ENCODE data around the gene ZBTB7A. TPM values are rescaled to one million over a fixed set of nuclear protein-coding genes. Genes with fewer than 3 reads are reported as not detected.
A peak's percentile ranks its signal among the peaks of the same experiment; 100 is the strongest.

ZBTB7A gene
- polyA plus RNA-seq, 1 donor from 2014 or later = 75.7 TPM

- Mint-ChIP-seq H3K36me3 (peaks cover 5% of the 10 kb centered on the region), H3K4me3 (no peak overlapping the region), H3K9me3 (no peaks in the 10 kb centered on the region), H3K27me3 (no peaks in the 10 kb centered on the region), H3K27ac (no peak overlapping the region), H3K4me1 (peaks cover 0 to 1% (median 0%) of the 10 kb centered on the region in 3 donors)
These were observed 32.5 kb upstream of the ZBTB7A start for GRCh38 chr19:4099041-4099764.

DNA sequence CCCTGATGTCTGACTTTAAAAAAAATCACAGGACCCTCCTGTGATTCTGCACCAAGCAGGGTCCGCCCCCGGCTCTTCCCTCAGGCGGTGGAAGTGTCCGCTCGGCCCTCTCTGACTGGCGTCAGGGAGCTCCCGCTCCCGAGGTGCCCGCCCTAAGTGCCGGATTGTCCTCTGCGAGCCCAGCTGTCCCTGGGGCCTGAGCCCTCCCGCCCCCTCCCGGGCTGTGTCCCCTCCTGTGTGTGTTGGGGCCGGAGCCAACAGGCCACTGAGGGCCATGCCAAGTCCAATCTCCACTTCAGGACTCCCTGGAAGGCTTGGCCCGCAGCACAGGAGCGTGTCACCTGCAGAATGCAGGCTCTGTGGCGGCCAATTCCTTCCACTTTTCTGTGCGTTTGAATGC lies 31.8 kb upstream of the ZBTB7A start:
- Mint-ChIP-seq H3K9me3 (no peaks in the 10 kb centered on the region), H3K4me3 (no peak overlapping the region), H3K36me3 (peaks cover 5% of the 10 kb centered on the region), H3K27me3 (no peaks in the 10 kb centered on the region), H3K4me1 (no peaks in the 10 kb centered on the region), H3K27ac (no peak overlapping the region)

- H3K27me3 Mint-ChIP-seq = no peaks in the 10 kb centered on the region
- H3K36me3 Mint-ChIP-seq = peaks cover 7% of the 10 kb centered on the region
- no peak overlapping the region for H3K4me3 Mint-ChIP-seq
- no peak overlapping the region for H3K27ac Mint-ChIP-seq
- H3K9me3 Mint-ChIP-seq = no peaks in the 10 kb centered on the region
- no peaks in the 10 kb centered on the region for H3K4me1 Mint-ChIP-seq
These were observed 30.8 kb upstream of the ZBTB7A start for GRCh38 chr19:4097501-4097900.

DNA sequence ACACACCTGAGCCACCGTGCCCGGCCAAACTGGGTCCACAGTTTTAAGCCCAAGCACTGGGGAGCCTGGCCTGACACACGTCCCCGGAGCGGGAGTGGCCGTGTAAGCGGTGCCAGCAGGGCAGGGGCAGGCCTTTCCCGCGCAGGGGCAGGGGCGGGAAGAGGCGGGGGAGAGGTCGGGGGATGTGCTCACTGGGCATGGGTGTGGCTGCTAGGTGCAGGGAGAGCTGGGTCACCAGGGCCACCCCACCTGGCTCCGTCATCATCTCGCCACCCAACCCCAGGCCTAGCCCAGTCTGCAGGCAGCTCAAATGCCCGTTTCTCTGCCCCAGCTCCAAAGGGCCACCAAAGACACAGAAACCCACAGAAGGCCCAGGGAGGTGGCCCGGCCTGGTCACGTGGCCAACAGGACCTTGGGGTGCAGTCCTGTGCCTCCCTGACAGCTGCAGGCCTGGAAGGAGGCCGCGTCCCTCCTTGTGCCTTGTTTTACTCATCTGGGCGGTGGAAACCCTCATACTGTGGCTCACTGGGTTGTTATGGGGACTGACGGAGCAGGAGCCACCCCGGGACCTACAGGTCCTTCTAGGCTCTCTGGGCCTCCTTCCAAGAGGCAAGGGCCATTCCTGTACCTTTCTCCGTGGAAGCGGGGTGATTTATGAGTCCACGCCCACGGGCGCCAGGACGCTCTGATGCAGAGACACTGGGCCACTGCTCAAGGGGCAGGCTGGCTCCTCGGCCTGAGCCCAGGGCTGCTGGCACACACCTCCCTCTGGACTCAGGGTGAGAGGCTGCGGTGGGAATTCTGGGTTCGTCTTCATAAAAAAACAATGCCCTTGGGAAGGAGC lies 29.6 kb upstream of the ZBTB7A start:
- Mint-ChIP-seq H3K9me3 (no peaks in the 10 kb centered on the region), H3K36me3 (peaks cover 7% of the 10 kb centered on the region), H3K4me3 (no peak overlapping the region), H3K27ac (peak overlapping the region in 1 of 3 donors; percentile 53), H3K27me3 (no peaks in the 10 kb centered on the region), H3K4me1 (no peaks in the 10 kb centered on the region)

DNA sequence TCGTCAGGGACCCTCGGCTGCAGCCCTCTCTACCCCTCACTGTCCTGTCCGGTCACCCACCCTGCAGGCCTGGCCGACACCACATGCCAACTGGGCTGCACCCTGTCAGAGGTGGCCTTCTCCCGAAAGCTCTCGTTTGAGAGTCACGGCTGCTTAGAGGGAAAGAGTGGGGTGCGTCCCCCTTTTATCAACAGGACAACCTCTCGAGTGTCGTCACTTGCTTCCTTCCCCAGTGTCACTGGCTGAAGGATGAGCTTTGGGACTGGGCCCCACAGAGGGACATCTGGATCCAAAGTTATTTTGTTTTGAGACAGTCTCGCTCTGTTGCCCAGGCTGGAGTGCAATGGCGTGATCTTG lies 28.8 kb upstream of the ZBTB7A start:
- Mint-ChIP-seq H3K4me3 (no peak overlapping the region), H3K36me3 (peaks cover 7% of the 10 kb centered on the region), H3K9me3 (no peaks in the 10 kb centered on the region), H3K4me1 (no peaks in the 10 kb centered on the region), H3K27ac (no peak overlapping the region), H3K27me3 (no peaks in the 10 kb centered on the region)

DNA sequence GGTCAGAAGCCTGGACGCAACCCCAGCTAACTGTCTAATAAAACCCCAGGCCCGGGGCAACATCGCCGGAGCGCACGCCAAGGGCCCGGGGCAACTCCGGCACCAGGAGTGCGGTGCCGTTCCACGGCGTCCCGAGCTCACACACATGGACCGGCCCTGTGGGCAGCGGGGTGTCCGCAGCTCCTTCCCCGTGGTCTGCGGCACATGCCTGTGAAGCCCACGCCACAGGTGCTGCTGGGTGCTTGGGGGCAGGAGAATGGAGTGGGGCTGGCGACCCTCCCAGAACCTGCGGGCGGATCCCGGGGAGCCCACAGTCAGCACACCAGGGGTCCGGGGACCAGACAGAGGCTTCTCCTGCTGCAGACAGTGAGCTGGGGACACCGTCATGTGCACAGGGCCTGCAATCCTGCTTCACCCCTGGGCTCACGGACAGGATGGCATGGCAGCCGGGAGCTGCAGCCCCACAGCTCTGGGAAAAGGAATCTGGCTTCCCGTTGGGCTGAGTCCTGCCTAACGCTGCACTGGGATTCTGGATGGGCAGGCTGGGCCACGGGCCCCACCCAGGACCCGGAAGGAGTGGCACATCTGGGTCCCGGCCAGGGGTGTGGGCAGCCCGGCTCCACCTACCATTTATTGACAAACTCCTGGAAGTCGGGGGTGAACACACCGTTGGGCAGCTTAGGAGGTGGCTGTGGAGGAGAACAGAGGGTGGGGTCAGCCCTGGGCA lies 28.2 kb upstream of the ZBTB7A start:
- no peaks in the 10 kb centered on the region for H3K27me3 Mint-ChIP-seq
- H3K27ac Mint-ChIP-seq = no peak overlapping the region
- H3K36me3 Mint-ChIP-seq = peaks cover 7% of the 10 kb centered on the region
- no peaks in the 10 kb centered on the region for H3K4me1 Mint-ChIP-seq
- no peaks in the 10 kb centered on the region for H3K9me3 Mint-ChIP-seq
- no peak overlapping the region for H3K4me3 Mint-ChIP-seq

- H3K27ac Mint-ChIP-seq = no peak overlapping the region
- H3K4me3 Mint-ChIP-seq = no peak overlapping the region
- H3K27me3 Mint-ChIP-seq = no peaks in the 10 kb centered on the region
- H3K4me1 Mint-ChIP-seq = peaks cover 0 to 1% (median 0%) of the 10 kb centered on the region in 3 donors
- no peaks in the 10 kb centered on the region for H3K9me3 Mint-ChIP-seq
- H3K36me3 Mint-ChIP-seq = peaks cover 7% of the 10 kb centered on the region
These were observed 27.6 kb upstream of the ZBTB7A start for GRCh38 chr19:4094291-4094690.

DNA sequence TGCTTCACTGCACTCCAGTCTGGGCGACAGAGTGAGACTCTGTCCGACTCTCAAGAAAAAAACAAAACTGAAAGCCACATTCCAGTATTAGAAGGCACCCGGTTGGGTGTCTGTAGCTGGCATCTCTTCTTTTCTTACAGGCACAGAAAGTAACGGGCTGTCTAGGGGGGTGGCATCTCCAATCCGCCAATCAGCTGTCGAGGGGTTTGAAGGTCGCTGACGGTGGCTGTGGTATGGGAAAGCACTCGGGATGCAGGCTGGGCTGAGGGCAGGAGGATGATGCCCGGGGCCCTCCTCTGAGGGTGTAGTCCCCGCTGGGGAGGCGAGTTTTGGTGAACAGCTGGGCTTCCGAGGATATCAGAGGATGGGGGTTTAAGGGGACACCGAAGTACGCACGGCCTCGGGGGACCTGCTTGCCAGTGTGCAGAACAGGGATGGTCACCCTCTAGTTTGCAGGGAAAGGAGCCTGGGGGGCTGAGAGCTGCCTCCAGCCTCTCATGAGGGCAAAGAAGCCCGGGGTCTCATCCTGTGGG lies 27.0 kb upstream of the ZBTB7A start:
- peaks cover 7% of the 10 kb centered on the region for H3K36me3 Mint-ChIP-seq
- H3K4me3 Mint-ChIP-seq = no peak overlapping the region
- H3K27ac Mint-ChIP-seq = no peak overlapping the region
- H3K9me3 Mint-ChIP-seq = no peaks in the 10 kb centered on the region
- H3K27me3 Mint-ChIP-seq = no peaks in the 10 kb centered on the region
- peaks cover 0 to 3% (median 2%) of the 10 kb centered on the region in 3 donors for H3K4me1 Mint-ChIP-seq

DNA sequence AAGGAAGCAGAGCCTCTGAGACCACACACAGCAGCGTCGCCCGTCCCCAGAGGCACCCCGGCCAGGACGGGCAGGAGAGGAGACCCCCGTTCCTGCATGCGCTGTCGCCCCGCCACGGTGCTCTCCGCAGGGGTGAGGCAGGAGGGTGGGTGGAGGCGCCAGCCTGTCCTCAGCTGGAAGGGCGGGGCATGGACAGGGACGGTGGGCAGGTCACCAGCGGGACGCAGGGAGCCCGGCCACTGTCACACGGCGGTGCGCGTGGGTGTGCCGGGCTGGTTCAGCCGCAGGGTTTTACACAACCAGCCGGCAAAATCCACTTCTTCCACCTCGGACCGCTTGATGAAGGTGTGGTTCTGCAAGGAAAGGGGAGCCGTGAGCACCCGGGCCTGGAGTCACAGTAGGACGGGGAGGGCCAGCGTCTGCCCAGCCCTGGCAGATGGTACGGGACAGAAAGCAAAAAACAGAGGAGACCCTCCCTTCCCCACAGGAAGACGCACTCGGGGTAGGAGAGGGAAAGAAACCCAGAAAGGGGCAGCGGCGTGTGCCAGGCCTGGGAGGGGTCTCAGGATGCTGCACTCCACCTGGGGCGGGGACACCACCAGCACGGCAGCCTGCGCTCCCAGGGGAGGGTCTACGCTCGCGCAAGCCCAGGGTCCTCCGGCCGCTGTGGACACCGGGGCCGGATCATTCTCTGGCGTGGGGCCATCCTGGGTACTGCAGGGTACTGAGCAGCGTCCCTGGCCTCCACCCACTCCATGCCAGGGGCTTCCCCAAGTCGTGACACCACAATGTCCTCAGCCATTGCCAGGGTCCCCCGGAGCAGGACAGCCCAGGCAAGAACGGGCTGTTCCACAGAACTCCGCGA lies 23.9 kb upstream of the ZBTB7A start:
- no peak overlapping the region for H3K27ac Mint-ChIP-seq
- peaks cover 3% of the 10 kb centered on the region for H3K36me3 Mint-ChIP-seq
- H3K4me3 Mint-ChIP-seq = no peak overlapping the region
- H3K4me1 Mint-ChIP-seq = peaks cover 0 to 6% (median 2%) of the 10 kb centered on the region in 3 donors
- H3K9me3 Mint-ChIP-seq = no peaks in the 10 kb centered on the region
- no peaks in the 10 kb centered on the region for H3K27me3 Mint-ChIP-seq

- no peak overlapping the region for H3K4me3 Mint-ChIP-seq
These were observed 23.2 kb upstream of the ZBTB7A start for GRCh38 chr19:4089946-4090345.

GRCh38 chr19:4089400-4089908 lies 22.8 kb upstream of the ZBTB7A start:
- Mint-ChIP-seq H3K27me3 (no peaks in the 10 kb centered on the region), H3K36me3 (peaks cover 3% of the 10 kb centered on the region), H3K4me3 (peak overlapping the region in 2 of 4 donors; percentile 49 to 76), H3K4me1 (peaks cover 0 to 6% (median 2%) of the 10 kb centered on the region in 3 donors), H3K27ac (peak overlapping the region in 2 of 3 donors; percentile 39 to 62), H3K9me3 (no peaks in the 10 kb centered on the region)

More at GRCh38 chr19:4089946-4090345, 23.2 kb upstream of the ZBTB7A start:
- H3K4me1 Mint-ChIP-seq = peaks cover 0 to 6% (median 2%) of the 10 kb centered on the region in 3 donors
- no peaks in the 10 kb centered on the region for H3K27me3 Mint-ChIP-seq
- H3K9me3 Mint-ChIP-seq = no peaks in the 10 kb centered on the region
- H3K27ac Mint-ChIP-seq = no peak overlapping the region
- H3K36me3 Mint-ChIP-seq = peaks cover 3% of the 10 kb centered on the region

DNA sequence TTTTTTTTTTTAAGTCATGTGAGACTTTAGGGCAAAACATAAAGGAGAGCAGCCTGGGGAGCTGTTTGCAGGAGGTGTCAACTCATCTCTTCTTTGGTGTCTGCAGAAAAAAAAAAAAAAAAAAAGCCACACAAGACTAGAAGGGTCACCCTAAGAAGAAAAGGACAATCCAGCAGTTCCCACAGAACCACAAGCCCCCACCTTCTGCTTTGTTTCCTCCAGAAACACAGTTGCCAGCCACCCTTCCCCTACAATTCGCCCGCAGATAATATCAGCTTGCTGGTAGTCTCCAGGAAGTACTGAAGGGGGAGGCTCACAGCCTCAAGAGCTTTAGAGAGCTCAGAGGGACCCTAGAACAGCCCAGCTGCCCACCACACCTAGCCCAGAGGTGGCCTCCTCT lies 22.3 kb upstream of the ZBTB7A start:
- Mint-ChIP-seq H3K27ac (peak overlapping the region in 1 of 3 donors; percentile 39), H3K4me1 (peaks cover 0 to 8% (median 4%) of the 10 kb centered on the region in 3 donors)

GRCh38 chr19:4087787-4088679 lies 21.3 kb upstream of the ZBTB7A start:
- Mint-ChIP-seq H3K27ac (peak overlapping the region in 1 of 3 donors; percentile 25), H3K9me3 (no peaks in the 10 kb centered on the region), H3K27me3 (no peaks in the 10 kb centered on the region), H3K4me1 (peaks cover 0 to 13% (median 4%) of the 10 kb centered on the region in 3 donors), H3K36me3 (peaks cover 1% of the 10 kb centered on the region), H3K4me3 (peak overlapping the region in 1 of 4 donors; percentile 33)

More for the DNA sequence above, 22.3 kb upstream of the ZBTB7A start:
- H3K27me3 Mint-ChIP-seq = no peaks in the 10 kb centered on the region
- no peaks in the 10 kb centered on the region for H3K9me3 Mint-ChIP-seq
- peak overlapping the region in 2 of 4 donors; percentile 49 to 76 for H3K4me3 Mint-ChIP-seq
- peaks cover 3% of the 10 kb centered on the region for H3K36me3 Mint-ChIP-seq

Data from IgD-negative memory B cell (primary cell).